ENCODE data around the gene ADAMTS18.

The ADAMTS18 gene

DNA sequence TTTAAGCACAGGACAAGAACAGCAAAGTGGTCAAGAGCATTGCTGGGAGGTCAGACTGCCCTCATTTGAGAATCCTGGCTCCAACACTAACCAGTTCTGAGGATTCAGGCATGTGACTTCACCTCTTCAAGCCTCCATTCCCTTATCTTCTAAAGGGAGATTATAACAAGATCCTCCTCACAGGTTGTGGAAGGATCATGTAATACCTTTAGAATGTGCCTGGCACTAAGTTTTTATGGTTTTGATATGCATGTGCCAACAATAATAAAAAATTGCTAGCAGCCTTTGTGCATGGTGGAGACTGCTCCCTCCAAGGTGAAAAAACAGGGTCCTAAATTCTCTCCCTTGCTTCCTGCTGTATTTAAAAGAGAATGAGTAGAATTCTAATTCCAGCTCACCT, 36.0 kb upstream of the ADAMTS18 start:
- Histone ChIP-seq H3K4me1 (ENCODE audit: insufficient read depth, low read length, poor library complexity, severe bottlenecking) (no peaks in the 10 kb centered on the region), H3K9me3 (ENCODE audit: insufficient read depth, low read depth, low read length) (no peaks in the 10 kb centered on the region), H3K36me3 (ENCODE audit: insufficient read depth, low read length) (no peaks in the 10 kb centered on the region), H3K4me2 (ENCODE audit: low read depth, low read length, poor library complexity, severe bottlenecking) (no peak overlapping the region), H2AFZ (ENCODE audit: low read length) (no peak overlapping the region), H4K20me1 (ENCODE audit: insufficient read depth, low read length, poor library complexity, severe bottlenecking) (no peaks in the 10 kb centered on the region), H3K9me2 (replicated peaks; ENCODE audit: low read depth, low read length) (no peaks in the 10 kb centered on the region), H3F3A (ENCODE audit: low read depth) (no peaks in the 10 kb centered on the region), H3K9ac (ENCODE audit: low read depth, low read length, poor library complexity, severe bottlenecking) (no peak overlapping the region), H3K79me2 (ENCODE audit: insufficient read depth, low read length) (no peaks in the 10 kb centered on the region), H3K4me3 (ENCODE audit: low read length, poor library complexity, severe bottlenecking) (no peak overlapping the region), H3K27me3 (ENCODE audit: insufficient read depth, low read length, poor library complexity, severe bottlenecking) (no peaks in the 10 kb centered on the region)
- TF ChIP-seq, protein P1, sequence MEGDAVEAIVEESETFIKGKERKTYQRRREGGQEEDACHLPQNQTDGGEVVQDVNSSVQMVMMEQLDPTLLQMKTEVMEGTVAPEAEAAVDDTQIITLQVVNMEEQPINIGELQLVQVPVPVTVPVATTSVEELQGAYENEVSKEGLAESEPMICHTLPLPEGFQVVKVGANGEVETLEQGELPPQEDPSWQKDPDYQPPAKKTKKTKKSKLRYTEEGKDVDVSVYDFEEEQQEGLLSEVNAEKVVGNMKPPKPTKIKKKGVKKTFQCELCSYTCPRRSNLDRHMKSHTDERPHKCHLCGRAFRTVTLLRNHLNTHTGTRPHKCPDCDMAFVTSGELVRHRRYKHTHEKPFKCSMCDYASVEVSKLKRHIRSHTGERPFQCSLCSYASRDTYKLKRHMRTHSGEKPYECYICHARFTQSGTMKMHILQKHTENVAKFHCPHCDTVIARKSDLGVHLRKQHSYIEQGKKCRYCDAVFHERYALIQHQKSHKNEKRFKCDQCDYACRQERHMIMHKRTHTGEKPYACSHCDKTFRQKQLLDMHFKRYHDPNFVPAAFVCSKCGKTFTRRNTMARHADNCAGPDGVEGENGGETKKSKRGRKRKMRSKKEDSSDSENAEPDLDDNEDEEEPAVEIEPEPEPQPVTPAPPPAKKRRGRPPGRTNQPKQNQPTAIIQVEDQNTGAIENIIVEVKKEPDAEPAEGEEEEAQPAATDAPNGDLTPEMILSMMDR (conservative IDR thresholded peaks at IDR 0.05; ENCODE audit: low read length), result no peak
- no peak for TF ChIP-seq EZH2phosphoT487 (IDR thresholded peaks at IDR 0.05; ENCODE audit: borderline replicate concordance)

DNA sequence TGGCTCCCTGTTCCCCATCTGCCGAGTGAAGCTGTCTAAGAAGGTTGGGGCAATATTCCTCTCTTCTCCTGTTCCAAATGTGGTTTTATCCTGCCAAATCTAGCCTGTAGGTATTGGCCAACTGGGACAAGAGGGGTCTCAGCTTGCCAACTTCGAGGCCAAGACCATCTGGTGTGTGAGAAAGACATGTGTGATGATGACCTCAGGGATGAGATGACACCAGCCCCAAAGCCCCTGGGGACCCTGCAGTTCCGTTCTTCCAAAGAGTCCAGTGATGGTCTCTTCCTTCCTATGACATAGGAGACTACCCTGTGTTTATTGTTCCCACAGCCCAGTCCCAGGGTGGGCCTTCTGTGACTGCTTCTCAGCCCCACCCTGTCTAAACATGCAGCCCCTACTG, 34.8 kb upstream of the ADAMTS18 start:
- Histone ChIP-seq H3K4me1 (ENCODE audit: insufficient read depth, low read length, poor library complexity, severe bottlenecking) (no peaks in the 10 kb centered on the region), H3F3A (ENCODE audit: low read depth) (no peaks in the 10 kb centered on the region), H3K36me3 (ENCODE audit: insufficient read depth, low read length) (no peaks in the 10 kb centered on the region), H3K4me2 (ENCODE audit: low read depth, low read length, poor library complexity, severe bottlenecking) (no peak overlapping the region), H2AFZ (ENCODE audit: low read length) (no peak overlapping the region), H3K9me3 (ENCODE audit: insufficient read depth, low read depth, low read length) (no peaks in the 10 kb centered on the region), H4K20me1 (ENCODE audit: insufficient read depth, low read length, poor library complexity, severe bottlenecking) (no peaks in the 10 kb centered on the region), H3K9me2 (replicated peaks; ENCODE audit: low read depth, low read length) (no peaks in the 10 kb centered on the region), H3K4me3 (ENCODE audit: low read length, poor library complexity, severe bottlenecking) (no peak overlapping the region), H3K27me3 (ENCODE audit: insufficient read depth, low read length, poor library complexity, severe bottlenecking) (no peaks in the 10 kb centered on the region), H3K79me2 (ENCODE audit: insufficient read depth, low read length) (no peaks in the 10 kb centered on the region), H3K9ac (ENCODE audit: low read depth, low read length, poor library complexity, severe bottlenecking) (no peak overlapping the region)
- TF ChIP-seq, protein P1 (conservative IDR thresholded peaks at IDR 0.05; ENCODE audit: low read length), result no peak
- TF ChIP-seq EZH2phosphoT487 (IDR thresholded peaks at IDR 0.05; ENCODE audit: borderline replicate concordance), result no peak

DNA sequence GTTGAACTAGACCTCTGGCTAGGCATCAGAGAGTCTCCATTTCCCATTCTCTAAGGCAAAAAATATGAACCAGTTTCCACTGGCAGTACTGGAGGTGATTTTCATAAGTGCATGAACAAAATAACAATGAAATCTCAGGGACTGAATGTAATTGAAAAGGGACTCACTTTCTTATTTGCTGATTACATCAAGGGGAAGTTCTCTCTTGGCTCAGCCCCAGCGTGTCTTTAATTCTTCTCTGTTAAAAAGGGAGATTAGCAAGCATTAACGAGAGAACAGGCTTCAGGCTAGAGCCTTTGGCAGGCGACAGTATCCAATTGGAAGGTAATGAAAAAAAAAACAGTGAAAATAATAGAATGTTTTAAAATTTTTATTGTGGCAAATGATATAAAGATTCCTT, 34.0 kb upstream of the ADAMTS18 start:
- Histone ChIP-seq H3K4me3 (ENCODE audit: low read length, poor library complexity, severe bottlenecking) (no peak overlapping the region), H3K9me3 (ENCODE audit: insufficient read depth, low read depth, low read length) (no peaks in the 10 kb centered on the region), H3K9me2 (replicated peaks; ENCODE audit: low read depth, low read length) (no peaks in the 10 kb centered on the region), H4K20me1 (ENCODE audit: insufficient read depth, low read length, poor library complexity, severe bottlenecking) (no peaks in the 10 kb centered on the region), H3K27me3 (ENCODE audit: insufficient read depth, low read length, poor library complexity, severe bottlenecking) (no peaks in the 10 kb centered on the region), H3K36me3 (ENCODE audit: insufficient read depth, low read length) (no peaks in the 10 kb centered on the region), H3F3A (ENCODE audit: low read depth) (no peaks in the 10 kb centered on the region), H2AFZ (ENCODE audit: low read length) (no peak overlapping the region), H3K9ac (ENCODE audit: low read depth, low read length, poor library complexity, severe bottlenecking) (no peak overlapping the region), H3K4me1 (ENCODE audit: insufficient read depth, low read length, poor library complexity, severe bottlenecking) (no peaks in the 10 kb centered on the region), H3K79me2 (ENCODE audit: insufficient read depth, low read length) (no peaks in the 10 kb centered on the region), H3K4me2 (ENCODE audit: low read depth, low read length, poor library complexity, severe bottlenecking) (no peak overlapping the region)
- TF ChIP-seq, protein P1 (conservative IDR thresholded peaks at IDR 0.05; ENCODE audit: low read length), result no peak
- no peak for TF ChIP-seq EZH2phosphoT487 (IDR thresholded peaks at IDR 0.05; ENCODE audit: borderline replicate concordance)
